Endodermal cell (in vitro differentiated cells): ENCODE results near the gene ZNF593. TPM values are rescaled to one million over a fixed set of nuclear protein-coding genes. Genes with fewer than 3 reads are reported as not detected.

Source experiments
- DNase-seq: peaks from one replicate; pipeline ENCODE4 v3.0.0-alpha.2; 2017
- H3K27ac ChIP-seq: 2 replicates; pipeline ENCODE4 v1.5.1; 2013; ENCODE audit warnings: mild to moderate bottlenecking, low read depth, low read length, moderate library complexity
- H3K27me3 ChIP-seq: 2 replicates; pipeline ENCODE4 v1.6.1; 2013; ENCODE audit warnings: mild to moderate bottlenecking, low read length, moderate library complexity; ENCODE audit not compliant: insufficient read depth, control insufficient read depth, poor library complexity, severe bottlenecking
- H3K36me3 ChIP-seq: 2 replicates; pipeline ENCODE4 v1.7.0; 2013; ENCODE audit warnings: mild to moderate bottlenecking, low read length, moderate library complexity; ENCODE audit not compliant: control insufficient read depth, insufficient read depth
- H3K4me1 ChIP-seq: one replicate; pipeline ENCODE4 v1.7.0; 2013; ENCODE audit warnings: low read length; ENCODE audit not compliant: control insufficient read depth, insufficient read depth
- H3K4me3 ChIP-seq: 2 replicates; pipeline ENCODE4 v1.5.1; 2013; ENCODE audit warnings: mild to moderate bottlenecking, low read length, moderate library complexity
- H3K9ac ChIP-seq: 2 replicates; pipeline ENCODE4 v1.6.1; 2013; ENCODE audit warnings: mild to moderate bottlenecking, low read length, moderate library complexity; ENCODE audit not compliant: poor library complexity, severe bottlenecking; ENCODE audit errors: extremely low read depth
- H3K9me3 ChIP-seq: 2 replicates; pipeline ENCODE4 v1.6.1; 2013; ENCODE audit warnings: mild to moderate bottlenecking, low read length, moderate library complexity; ENCODE audit not compliant: control insufficient read depth
- H3K27ac Mint-ChIP-seq: 2 replicates; pipeline ENCODE4 v1.8.0; 2020; ENCODE audit warnings: mixed read lengths
- H3K27me3 Mint-ChIP-seq: 2 replicates; pipeline ENCODE4 v1.8.0; 2021; ENCODE audit warnings: mild to moderate bottlenecking, mixed read lengths; ENCODE audit not compliant: insufficient read depth
- H3K36me3 Mint-ChIP-seq: 2 replicates; pipeline ENCODE4 v1.8.0; 2020; ENCODE audit warnings: low read depth, mixed read lengths
- H3K4me1 Mint-ChIP-seq: 2 replicates; pipeline ENCODE4 v1.8.0; 2020; ENCODE audit warnings: mixed read lengths
- H3K4me3 Mint-ChIP-seq: 2 replicates; pipeline ENCODE4 v1.8.0; 2020; ENCODE audit warnings: mild to moderate bottlenecking, moderate library complexity, mixed read lengths
- H3K9me3 Mint-ChIP-seq: 2 replicates; pipeline ENCODE4 v1.8.0; 2020; ENCODE audit warnings: mild to moderate bottlenecking, mixed read lengths
- WGBS, 2 experiments: methylation state at CpG; one replicate each; pipeline versions ENCODE4 v1.1.5 to v1.1.7; 2013; ENCODE audit warnings: missing lambda C conversion rate in 2 of 2, mixed read lengths in 1 of 2; ENCODE audit not compliant: insufficient coverage in 1 of 2, insufficient read length in 1 of 2; 5-methylcytosine and 5-hydroxymethylcytosine counted together
- total RNA-seq, 2 donors: library from RNA; stranded (reverse); fragmentation: NEBNext Ultra II Directional in 1 of 2; extraction: Animal tissue kit (Norgen Biotek cat#: 25700) in 1 of 2; gene quantifications; 2 replicates in 1 of 2; 3 replicates in 1 of 2; pipeline ENCODE4 v1.2.1, GENCODE V29; 2021
- TF ChIP-seq, protein P1 (sequence below): fragments of 200-600 bp; sonication (generic); conservative IDR thresholded peaks from 2 replicates; pipeline ENCODE4 v1.5.0; 2021; ENCODE audit warnings: antibody characterized with exemption, mild to moderate bottlenecking

ZNF593 gene
- total RNA-seq, 2 donors from 2014 or later: 31.4 to 33.7 TPM

- Mint-ChIP-seq H3K27me3 (peaks cover 74% of the 10 kb centered on the region), H3K4me1 (no peaks in the 10 kb centered on the region), H3K4me3 (no peak overlapping the region), H3K9me3 (no peaks in the 10 kb centered on the region), H3K27ac (no peak overlapping the region), H3K36me3 (no peaks in the 10 kb centered on the region)
- no peak for DNase-seq
- Histone ChIP-seq H3K4me3 (no peak overlapping the region), H3K27me3 (peaks cover 18% of the 10 kb centered on the region), H3K27ac (no peak overlapping the region), H3K36me3 (no peaks in the 10 kb centered on the region), H3K9me3 (no peaks in the 10 kb centered on the region), H3K4me1 (no peaks in the 10 kb centered on the region), H3K9ac (no peak overlapping the region)
- TF ChIP-seq, protein P1, sequence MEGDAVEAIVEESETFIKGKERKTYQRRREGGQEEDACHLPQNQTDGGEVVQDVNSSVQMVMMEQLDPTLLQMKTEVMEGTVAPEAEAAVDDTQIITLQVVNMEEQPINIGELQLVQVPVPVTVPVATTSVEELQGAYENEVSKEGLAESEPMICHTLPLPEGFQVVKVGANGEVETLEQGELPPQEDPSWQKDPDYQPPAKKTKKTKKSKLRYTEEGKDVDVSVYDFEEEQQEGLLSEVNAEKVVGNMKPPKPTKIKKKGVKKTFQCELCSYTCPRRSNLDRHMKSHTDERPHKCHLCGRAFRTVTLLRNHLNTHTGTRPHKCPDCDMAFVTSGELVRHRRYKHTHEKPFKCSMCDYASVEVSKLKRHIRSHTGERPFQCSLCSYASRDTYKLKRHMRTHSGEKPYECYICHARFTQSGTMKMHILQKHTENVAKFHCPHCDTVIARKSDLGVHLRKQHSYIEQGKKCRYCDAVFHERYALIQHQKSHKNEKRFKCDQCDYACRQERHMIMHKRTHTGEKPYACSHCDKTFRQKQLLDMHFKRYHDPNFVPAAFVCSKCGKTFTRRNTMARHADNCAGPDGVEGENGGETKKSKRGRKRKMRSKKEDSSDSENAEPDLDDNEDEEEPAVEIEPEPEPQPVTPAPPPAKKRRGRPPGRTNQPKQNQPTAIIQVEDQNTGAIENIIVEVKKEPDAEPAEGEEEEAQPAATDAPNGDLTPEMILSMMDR: no peak
Measured at GRCh38 chr1:26148887-26149286, 20.8 kb upstream of the ZNF593 start.

GRCh38 chr1:26153966-26154532, 15.7 kb upstream of the ZNF593 start:
- Mint-ChIP-seq H3K4me3 (no peak overlapping the region), H3K27ac (no peak overlapping the region), H3K27me3 (peaks cover 79% of the 10 kb centered on the region), H3K9me3 (no peaks in the 10 kb centered on the region), H3K36me3 (no peaks in the 10 kb centered on the region), H3K4me1 (peaks cover 35% of the 10 kb centered on the region)
- Histone ChIP-seq H3K4me1 (peaks cover 7% of the 10 kb centered on the region), H3K27ac (no peak overlapping the region), H3K36me3 (no peaks in the 10 kb centered on the region), H3K4me3 (no peak overlapping the region), H3K27me3 (peaks cover 23% of the 10 kb centered on the region), H3K9ac (no peak overlapping the region), H3K9me3 (no peaks in the 10 kb centered on the region)
- peak; percentile 49 for DNase-seq
- TF ChIP-seq, protein P1: no peak
- WGBS, 2 experiments: 76 to 100% methylated on average over 1 to 5 of the region's 5 CpGs

DNA sequence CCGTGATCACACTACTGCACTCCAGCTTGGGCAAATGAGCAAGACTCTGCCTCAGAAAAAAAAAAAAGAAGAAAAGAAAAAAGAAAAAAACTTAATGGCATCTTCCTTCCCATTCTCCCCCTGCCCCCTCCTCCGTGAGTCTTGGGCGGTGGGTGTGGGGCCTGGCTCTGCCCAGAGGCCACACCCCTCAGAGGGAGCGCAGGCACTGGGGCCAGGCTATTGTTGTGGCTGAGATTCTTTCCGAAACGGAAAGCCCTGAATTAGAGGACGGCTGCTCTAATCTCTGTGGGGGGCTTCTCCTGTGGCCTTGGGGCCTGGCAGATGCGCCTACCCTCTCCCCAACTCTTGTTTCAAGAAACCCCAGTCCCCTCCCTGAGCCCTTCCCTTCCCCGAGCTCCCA, 15.0 kb upstream of the ZNF593 start:
- H3K27me3 ChIP-seq: peaks cover 28% of the 10 kb centered on the region
- H3K36me3 ChIP-seq: no peaks in the 10 kb centered on the region
- DNase-seq: peak; percentile 78
- WGBS, 2 experiments: 23 to 24% methylated on average over 5 to 9 of the region's 9 CpGs
- TF ChIP-seq, protein P1: no peak
- H3K9ac ChIP-seq: no peak overlapping the region
- Mint-ChIP-seq H3K27ac (no peak overlapping the region), H3K4me3 (peak overlapping the region; percentile 28), H3K4me1 (peaks cover 42% of the 10 kb centered on the region), H3K36me3 (no peaks in the 10 kb centered on the region), H3K9me3 (no peaks in the 10 kb centered on the region), H3K27me3 (peaks cover 79% of the 10 kb centered on the region)
- H3K4me3 ChIP-seq: no peak overlapping the region
- peaks cover 9% of the 10 kb centered on the region for H3K4me1 ChIP-seq
- no peak overlapping the region for H3K27ac ChIP-seq
- H3K9me3 ChIP-seq: no peaks in the 10 kb centered on the region
